Sigmoid colon (tissue), 7 donors: ENCODE data around the gene ADAM10. TPM values are rescaled to one million over a fixed set of nuclear protein-coding genes. Genes with fewer than 3 reads are reported as not detected.

Experiments
- DNase-seq: peaks from one replicate; pipeline ENCODE4 v3.0.0-alpha.2; 2019
- H3K27ac ChIP-seq, 4 donors: fragments of 200-600 bp; sonication (generic); one replicate each; pipeline ENCODE4 v1.5.1; 2016 to 2019; ENCODE audit warnings: mild to moderate bottlenecking in 1 of 4
- H3K27me3 ChIP-seq, 3 donors: fragments of 200-600 bp; sonication (generic); one replicate each; pipeline ENCODE4 v1.5.1; 2019; ENCODE audit warnings: mild to moderate bottlenecking in 1 of 3
- H3K36me3 ChIP-seq, 4 donors: fragments of 200-600 bp; sonication (generic); one replicate each; pipeline ENCODE4 v1.5.1; 2016 to 2019
- H3K4me1 ChIP-seq, 4 donors: fragments of 200-600 bp; sonication (generic); one replicate each; pipeline ENCODE4 v1.5.1; 2017 to 2019
- H3K4me3 ChIP-seq, 4 donors: fragments of 200-600 bp; sonication (generic); one replicate each; pipeline ENCODE4 v1.5.1; 2017 to 2019; ENCODE audit warnings: mild to moderate bottlenecking in 2 of 4, moderate library complexity in 1 of 4
- H3K9me3 ChIP-seq, 4 donors: fragments of 200-600 bp in 3 of 4; sonication (generic) in 3 of 4; one replicate each; pipeline versions ENCODE4 v1.5.1 to v1.6.1; 2013 to 2019
- CTCF ChIP-seq, 4 experiments: fragments of 450-650 bp in 3 of 4; fragments of 200-600 bp in 1 of 4; IDR thresholded peaks; one replicate each; pipeline ENCODE4 v1.5.1; 2016 to 2019; ENCODE audit warnings: antibody characterized with exemption in 4 of 4, mild to moderate bottlenecking in 3 of 4, moderate library complexity in 2 of 4
- EP300 ChIP-seq, 4 donors: sonication (generic); formaldehyde crosslinking; IDR thresholded peaks; one replicate each; pipeline ENCODE4 v1.6.1; 2017; ENCODE audit warnings: antibody characterized with exemption in 4 of 4
- POLR2A ChIP-seq, 2 donors: fragments of 450-650 bp; IDR thresholded peaks; one replicate each; pipeline ENCODE4 v1.6.1; 2016; ENCODE audit warnings: antibody characterized with exemption in 2 of 2, mild to moderate bottlenecking in 2 of 2, moderate library complexity in 2 of 2
- POLR2AphosphoS5 ChIP-seq, 4 donors: sonication (generic); formaldehyde crosslinking; IDR thresholded peaks; one replicate each; pipeline ENCODE4 v1.6.1; 2017; ENCODE audit warnings: antibody characterized with exemption in 4 of 4
- WGBS, 2 donors: extraction: QIAGEN DNeasy Blood & Tissue Kit; methylation state at CpG; one replicate each; pipeline ENCODE4 v1.1.7; 2013; 5-methylcytosine and 5-hydroxymethylcytosine counted together
- intact Hi-C: fragments of 100-400 bp; cut with DNase I; formaldehyde crosslinking; loops from one replicate; pipeline ENCODE4 v1.15.1; 2023
- polyA plus RNA-seq, 3 donors: library from polyadenylated mRNA; stranded (reverse); fragments of 200-250 nt; gene quantifications; one replicate each; pipeline ENCODE4 v1.2.3, GENCODE V29; 2013
- total RNA-seq, 4 donors: library from RNA; depleted of rRNA; stranded (reverse); fragments of >200 nt; gene quantifications; one replicate each; pipeline ENCODE4 v1.1.0, GENCODE V29; 2016
- donor health status: healthy with polysubstance abuse.
- donor health status: Bipolar disorder and iron deficiency.
- donor health status: healthy.

The ADAM10 gene
- total and polyA plus RNA-seq, 7 donors: 6.6 to 70.9 (median 44.9) TPM

GRCh38 chr15:58716027-58716426 lies 33.5 kb downstream of the ADAM10 start:
- H3K4me1 ChIP-seq: no peaks in the 10 kb centered on the region
- H3K27ac ChIP-seq: no peak overlapping the region
- TF ChIP-seq POLR2AphosphoS5 (IDR thresholded peaks at IDR 0.05) (no peak), CTCF (IDR thresholded peaks at IDR 0.05) (no peak), EP300 (IDR thresholded peaks at IDR 0.05) (no peak)

GRCh38 chr15:58715266-58715917 lies 34.1 kb downstream of the ADAM10 start:
- H3K36me3 ChIP-seq: peaks cover 0 to 10% (median 1%) of the 10 kb centered on the region in 4 donors
- DNase-seq: no peak
- no peaks in the 10 kb centered on the region for H3K9me3 ChIP-seq
- no peaks in the 10 kb centered on the region for H3K4me1 ChIP-seq
- TF ChIP-seq CTCF (IDR thresholded peaks at IDR 0.05) (no peak), EP300 (IDR thresholded peaks at IDR 0.05) (no peak), POLR2AphosphoS5 (IDR thresholded peaks at IDR 0.05) (no peak), POLR2A (IDR thresholded peaks at IDR 0.05) (no peak)
- WGBS, 2 donors: 96 to 99% methylated on average over 3 of the region's 3 CpGs
- no peaks in the 10 kb centered on the region for H3K27me3 ChIP-seq
- no peak overlapping the region for H3K4me3 ChIP-seq
- H3K27ac ChIP-seq: no peak overlapping the region
- intact Hi-C loops: no loop called here

More at GRCh38 chr15:58716027-58716426, 33.5 kb downstream of the ADAM10 start:
- Histone ChIP-seq H3K9me3 (no peaks in the 10 kb centered on the region), H3K36me3 (peaks cover 0 to 10% (median 1%) of the 10 kb centered on the region in 4 donors), H3K27me3 (no peaks in the 10 kb centered on the region), H3K4me3 (no peak overlapping the region)
- intact Hi-C loops: no loop called here
- WGBS, 2 donors: 91 to 95% methylated on average over 4 of the region's 4 CpGs
- no peak for DNase-seq

- Histone ChIP-seq H3K36me3 (no peaks in the 10 kb centered on the region), H3K4me3 (no peak overlapping the region), H3K4me1 (no peaks in the 10 kb centered on the region), H3K27me3 (no peaks in the 10 kb centered on the region), H3K27ac (no peak overlapping the region), H3K9me3 (no peaks in the 10 kb centered on the region)
- TF ChIP-seq EP300 (IDR thresholded peaks at IDR 0.05): no peak
- no peak for TF ChIP-seq POLR2A (IDR thresholded peaks at IDR 0.05)
- TF ChIP-seq CTCF (IDR thresholded peaks at IDR 0.05): no peak
- no peak for TF ChIP-seq POLR2AphosphoS5 (IDR thresholded peaks at IDR 0.05)
- intact Hi-C loops: no loop called here
- DNase-seq: no peak
Measured at GRCh38 chr15:58710701-58711100, 38.8 kb downstream of the ADAM10 start.

GRCh38 chr15:58707397-58707796 lies 42.1 kb downstream of the ADAM10 start:
- Histone ChIP-seq H3K4me1 (peaks cover 0 to 4% (median 0%) of the 10 kb centered on the region in 4 donors), H3K4me3 (no peak overlapping the region), H3K9me3 (no peaks in the 10 kb centered on the region), H3K27ac (no peak overlapping the region), H3K27me3 (no peaks in the 10 kb centered on the region), H3K36me3 (no peaks in the 10 kb centered on the region)
- intact Hi-C loops: no loop called here
- no peak for TF ChIP-seq EP300 (IDR thresholded peaks at IDR 0.05)
- TF ChIP-seq CTCF (IDR thresholded peaks at IDR 0.05): no peak
- TF ChIP-seq POLR2AphosphoS5 (IDR thresholded peaks at IDR 0.05): no peak
- no peak for TF ChIP-seq POLR2A (IDR thresholded peaks at IDR 0.05)
- WGBS, 2 donors: 79 to 90% methylated on average over 4 of the region's 4 CpGs
- DNase-seq: no peak

- intact Hi-C loops: no loop called here
Measured at GRCh38 chr15:58705105-58705504, 44.4 kb downstream of the ADAM10 start.

More at GRCh38 chr15:58705105-58705504, 44.4 kb downstream of the ADAM10 start:
- no peaks in the 10 kb centered on the region for H3K36me3 ChIP-seq
- H3K4me3 ChIP-seq: no peak overlapping the region
- 73 to 86% methylated on average over 2 of the region's 2 CpGs for WGBS, 2 donors
- peaks cover 0 to 4% (median 0%) of the 10 kb centered on the region in 4 donors for H3K4me1 ChIP-seq
- H3K9me3 ChIP-seq: no peaks in the 10 kb centered on the region
- no peaks in the 10 kb centered on the region for H3K27me3 ChIP-seq
- TF ChIP-seq CTCF (IDR thresholded peaks at IDR 0.05) (no peak), EP300 (IDR thresholded peaks at IDR 0.05) (no peak), POLR2A (IDR thresholded peaks at IDR 0.05) (no peak), POLR2AphosphoS5 (IDR thresholded peaks at IDR 0.05) (no peak)
- DNase-seq: no peak
- H3K27ac ChIP-seq: no peak overlapping the region
